ENCODE results near the gene EMILIN2.
"Not testable (repeated sequence)": the region's sequence is repeated elsewhere in the genome, so short reads cannot be mapped to it uniquely, and the experiment has no call there.

The EMILIN2 gene

GRCh38 chr18:2823202-2823601 is 23.6 kb upstream of the EMILIN2 start:
- Histone ChIP-seq H3K4me3 (ENCODE audit: low read depth, low read length) (no peak overlapping the region), H3K9me3 (ENCODE audit: control insufficient read depth, insufficient read depth, low read length) (no peaks in the 10 kb centered on the region), H3K27me3 (ENCODE audit: control insufficient read depth, insufficient read depth, low read length) (no peaks in the 10 kb centered on the region), H3K4me1 (ENCODE audit: control insufficient read depth, insufficient read depth, low read length) (no peaks in the 10 kb centered on the region), H3K9ac (ENCODE audit: low read depth, low read length) (no peak overlapping the region), H3K36me3 (ENCODE audit: control insufficient read depth, insufficient read depth, low read length) (no peaks in the 10 kb centered on the region)

GRCh38 chr18:2823966-2824365 is 22.8 kb upstream of the EMILIN2 start:
- H3K9ac ChIP-seq (ENCODE audit: low read depth, low read length), result no peak overlapping the region
- H3K4me1 ChIP-seq (ENCODE audit: control insufficient read depth, insufficient read depth, low read length), result no peaks in the 10 kb centered on the region
- no peaks in the 10 kb centered on the region for H3K9me3 ChIP-seq (ENCODE audit: control insufficient read depth, insufficient read depth, low read length)
- no peak overlapping the region for H3K4me3 ChIP-seq (ENCODE audit: low read depth, low read length)
- no peaks in the 10 kb centered on the region for H3K27me3 ChIP-seq (ENCODE audit: control insufficient read depth, insufficient read depth, low read length)
- H3K36me3 ChIP-seq (ENCODE audit: control insufficient read depth, insufficient read depth, low read length), result no peaks in the 10 kb centered on the region

- Histone ChIP-seq H3K9ac (ENCODE audit: low read depth, low read length) (no peak overlapping the region), H3K27me3 (ENCODE audit: control insufficient read depth, insufficient read depth, low read length) (no peaks in the 10 kb centered on the region), H3K36me3 (ENCODE audit: control insufficient read depth, insufficient read depth, low read length) (no peaks in the 10 kb centered on the region), H3K4me1 (ENCODE audit: control insufficient read depth, insufficient read depth, low read length) (no peaks in the 10 kb centered on the region), H3K9me3 (ENCODE audit: control insufficient read depth, insufficient read depth, low read length) (no peaks in the 10 kb centered on the region), H3K4me3 (ENCODE audit: low read depth, low read length) (no peak overlapping the region)
Measured at GRCh38 chr18:2824865-2825264, 21.9 kb upstream of the EMILIN2 start.

GRCh38 chr18:2825613-2826175 is 21.1 kb upstream of the EMILIN2 start:
- no peaks in the 10 kb centered on the region for H3K9me3 ChIP-seq (ENCODE audit: control insufficient read depth, insufficient read depth, low read length)
- no peak overlapping the region for H3K9ac ChIP-seq (ENCODE audit: low read depth, low read length)
- no peaks in the 10 kb centered on the region for H3K4me1 ChIP-seq (ENCODE audit: control insufficient read depth, insufficient read depth, low read length)
- no peaks in the 10 kb centered on the region for H3K36me3 ChIP-seq (ENCODE audit: control insufficient read depth, insufficient read depth, low read length)
- H3K27me3 ChIP-seq (ENCODE audit: control insufficient read depth, insufficient read depth, low read length), result no peaks in the 10 kb centered on the region
- no peak overlapping the region for H3K4me3 ChIP-seq (ENCODE audit: low read depth, low read length)

GRCh38 chr18:2826581-2826980 is 20.2 kb upstream of the EMILIN2 start:
- H3K4me3 ChIP-seq (ENCODE audit: low read depth, low read length), result no peak overlapping the region
- H3K9me3 ChIP-seq (ENCODE audit: control insufficient read depth, insufficient read depth, low read length), result no peaks in the 10 kb centered on the region
- H3K9ac ChIP-seq (ENCODE audit: low read depth, low read length), result no peak overlapping the region
- no peaks in the 10 kb centered on the region for H3K27me3 ChIP-seq (ENCODE audit: control insufficient read depth, insufficient read depth, low read length)
- no peaks in the 10 kb centered on the region for H3K36me3 ChIP-seq (ENCODE audit: control insufficient read depth, insufficient read depth, low read length)
- H3K4me1 ChIP-seq (ENCODE audit: control insufficient read depth, insufficient read depth, low read length), result no peaks in the 10 kb centered on the region

- no peaks in the 10 kb centered on the region for H3K27me3 ChIP-seq (ENCODE audit: control insufficient read depth, insufficient read depth, low read length)
- H3K4me1 ChIP-seq (ENCODE audit: control insufficient read depth, insufficient read depth, low read length), result no peaks in the 10 kb centered on the region
- H3K9me3 ChIP-seq (ENCODE audit: control insufficient read depth, insufficient read depth, low read length), result no peaks in the 10 kb centered on the region
- no peak overlapping the region for H3K4me3 ChIP-seq (ENCODE audit: low read depth, low read length)
- H3K9ac ChIP-seq (ENCODE audit: low read depth, low read length), result no peak overlapping the region
- H3K36me3 ChIP-seq (ENCODE audit: control insufficient read depth, insufficient read depth, low read length), result no peaks in the 10 kb centered on the region
Measured at GRCh38 chr18:2827061-2827460, 19.7 kb upstream of the EMILIN2 start.

GRCh38 chr18:2836118-2836517 is 10.7 kb upstream of the EMILIN2 start:
- not testable (repeated sequence) for H3K9me3 ChIP-seq (ENCODE audit: control insufficient read depth, insufficient read depth, low read length); H3K27me3 ChIP-seq (ENCODE audit: control insufficient read depth, insufficient read depth, low read length); H3K4me3 ChIP-seq (ENCODE audit: low read depth, low read length); H3K36me3 ChIP-seq (ENCODE audit: control insufficient read depth, insufficient read depth, low read length); H3K9ac ChIP-seq (ENCODE audit: low read depth, low read length); H3K4me1 ChIP-seq (ENCODE audit: control insufficient read depth, insufficient read depth, low read length)

- not testable (repeated sequence) for H3K27me3 ChIP-seq (ENCODE audit: control insufficient read depth, insufficient read depth, low read length); H3K4me1 ChIP-seq (ENCODE audit: control insufficient read depth, insufficient read depth, low read length); H3K9me3 ChIP-seq (ENCODE audit: control insufficient read depth, insufficient read depth, low read length); H3K4me3 ChIP-seq (ENCODE audit: low read depth, low read length); H3K9ac ChIP-seq (ENCODE audit: low read depth, low read length); H3K36me3 ChIP-seq (ENCODE audit: control insufficient read depth, insufficient read depth, low read length)
Measured at GRCh38 chr18:2837290-2837689, 9.5 kb upstream of the EMILIN2 start.

GRCh38 chr18:2839202-2839601 is 7.6 kb upstream of the EMILIN2 start:
- Histone ChIP-seq H3K27me3 (ENCODE audit: control insufficient read depth, insufficient read depth, low read length) (peaks cover 14% of the 10 kb centered on the region), H3K36me3 (ENCODE audit: control insufficient read depth, insufficient read depth, low read length) (no peaks in the 10 kb centered on the region), H3K9me3 (ENCODE audit: control insufficient read depth, insufficient read depth, low read length) (no peaks in the 10 kb centered on the region), H3K4me3 (ENCODE audit: low read depth, low read length) (no peak overlapping the region), H3K4me1 (ENCODE audit: control insufficient read depth, insufficient read depth, low read length) (no peaks in the 10 kb centered on the region), H3K9ac (ENCODE audit: low read depth, low read length) (no peak overlapping the region)

GRCh38 chr18:2840521-2840920 is 6.3 kb upstream of the EMILIN2 start:
- Histone ChIP-seq H3K36me3 (ENCODE audit: control insufficient read depth, insufficient read depth, low read length) (no peaks in the 10 kb centered on the region), H3K9me3 (ENCODE audit: control insufficient read depth, insufficient read depth, low read length) (no peaks in the 10 kb centered on the region), H3K9ac (ENCODE audit: low read depth, low read length) (no peak overlapping the region), H3K4me1 (ENCODE audit: control insufficient read depth, insufficient read depth, low read length) (no peaks in the 10 kb centered on the region), H3K27me3 (ENCODE audit: control insufficient read depth, insufficient read depth, low read length) (peaks cover 27% of the 10 kb centered on the region), H3K4me3 (ENCODE audit: low read depth, low read length) (no peak overlapping the region)

- Histone ChIP-seq H3K27me3 (ENCODE audit: control insufficient read depth, insufficient read depth, low read length) (peaks cover 42% of the 10 kb centered on the region), H3K4me3 (ENCODE audit: low read depth, low read length) (no peak overlapping the region), H3K36me3 (ENCODE audit: control insufficient read depth, insufficient read depth, low read length) (no peaks in the 10 kb centered on the region), H3K4me1 (ENCODE audit: control insufficient read depth, insufficient read depth, low read length) (peaks cover 1% of the 10 kb centered on the region), H3K9me3 (ENCODE audit: control insufficient read depth, insufficient read depth, low read length) (no peaks in the 10 kb centered on the region), H3K9ac (ENCODE audit: low read depth, low read length) (no peak overlapping the region)
Measured at GRCh38 chr18:2843146-2843545, 3.7 kb upstream of the EMILIN2 start.

GRCh38 chr18:2845172-2845571 is 1.6 kb upstream of the EMILIN2 start:
- Histone ChIP-seq H3K4me3 (ENCODE audit: low read depth, low read length) (no peak overlapping the region), H3K4me1 (ENCODE audit: control insufficient read depth, insufficient read depth, low read length) (peaks cover 5% of the 10 kb centered on the region), H3K9ac (ENCODE audit: low read depth, low read length) (no peak overlapping the region), H3K36me3 (ENCODE audit: control insufficient read depth, insufficient read depth, low read length) (no peaks in the 10 kb centered on the region), H3K9me3 (ENCODE audit: control insufficient read depth, insufficient read depth, low read length) (no peaks in the 10 kb centered on the region), H3K27me3 (ENCODE audit: control insufficient read depth, insufficient read depth, low read length) (peaks cover 57% of the 10 kb centered on the region)

All from iPS-15b (cell line).